H1 (cell line): ENCODE results near the gene NAA38.

Experiments
- CHD2 ChIP-seq: IDR thresholded peaks from 2 replicates; pipeline ENCODE4 v1.6.1; 2012; ENCODE audit warnings: low read length, improper control_type of control experiment
- EZH2 ChIP-seq: fragments of 200-600 bp; sonication (generic); IDR thresholded peaks from 2 replicates; pipeline ENCODE4 v1.7.1; 2012; ENCODE audit warnings: low read depth, mild to moderate bottlenecking, moderate library complexity, low read length, inconsistent platforms; ENCODE audit not compliant: severe bottlenecking
- FOSL1 ChIP-seq: IDR thresholded peaks from 2 replicates; pipeline ENCODE4 v1.6.1; 2011; ENCODE audit warnings: mild to moderate bottlenecking, low read depth, low read length, moderate library complexity; ENCODE audit not compliant: insufficient read depth
- TF ChIP-seq, protein P1 (sequence below), 3 experiments: IDR thresholded peaks; 1 replicate in 2 of 3; 2 replicates in 1 of 3; pipeline versions ENCODE4 v1.5.1 to v1.6.1; 2011; ENCODE audit warnings: low read length in 3 of 3, mild to moderate bottlenecking in 3 of 3, inconsistent platforms in 2 of 3, low read depth in 1 of 3, moderate library complexity in 1 of 3; ENCODE audit not compliant: insufficient read depth in 1 of 3; ENCODE audit errors: control extremely low read depth in 1 of 3

DNA sequence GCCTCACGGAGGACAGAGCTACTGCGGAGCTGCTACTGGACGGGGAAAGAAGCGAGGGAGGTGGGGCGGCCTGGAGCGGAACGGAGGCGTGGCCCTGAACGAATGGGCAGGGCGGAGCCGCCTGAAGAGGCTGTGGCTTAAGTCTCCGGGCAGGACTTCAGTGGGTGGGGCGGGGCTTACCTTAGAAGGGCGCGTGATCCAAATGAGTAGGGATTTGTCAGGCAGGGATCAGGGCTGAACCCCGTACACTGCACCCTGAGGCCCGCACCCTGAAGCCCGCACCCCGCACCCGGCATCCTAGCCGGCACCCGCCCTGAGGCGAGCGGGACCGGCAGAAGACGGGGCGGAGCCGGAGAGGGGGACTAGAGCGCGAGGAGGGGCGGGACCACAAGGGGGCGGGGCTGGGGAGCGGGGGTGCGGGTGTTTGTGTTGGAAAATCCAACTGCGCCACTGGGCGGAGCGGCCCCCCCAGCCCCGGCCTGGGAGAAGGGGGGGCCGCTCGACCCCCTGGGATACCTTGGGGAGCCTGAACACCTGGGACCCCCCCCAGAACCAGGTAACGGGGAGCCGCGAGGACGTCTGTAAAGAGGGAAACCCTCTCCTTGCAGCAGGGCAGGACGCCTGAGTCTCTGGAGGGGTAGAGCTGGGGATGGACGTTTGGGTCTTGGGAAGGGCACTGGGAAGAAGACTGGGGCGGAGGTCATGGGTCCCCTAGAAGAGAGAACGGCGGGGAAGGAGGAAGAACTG is 23.4 kb downstream of the NAA38 start, which contains the start of gene KDM6B:
- TF ChIP-seq, protein P1, sequence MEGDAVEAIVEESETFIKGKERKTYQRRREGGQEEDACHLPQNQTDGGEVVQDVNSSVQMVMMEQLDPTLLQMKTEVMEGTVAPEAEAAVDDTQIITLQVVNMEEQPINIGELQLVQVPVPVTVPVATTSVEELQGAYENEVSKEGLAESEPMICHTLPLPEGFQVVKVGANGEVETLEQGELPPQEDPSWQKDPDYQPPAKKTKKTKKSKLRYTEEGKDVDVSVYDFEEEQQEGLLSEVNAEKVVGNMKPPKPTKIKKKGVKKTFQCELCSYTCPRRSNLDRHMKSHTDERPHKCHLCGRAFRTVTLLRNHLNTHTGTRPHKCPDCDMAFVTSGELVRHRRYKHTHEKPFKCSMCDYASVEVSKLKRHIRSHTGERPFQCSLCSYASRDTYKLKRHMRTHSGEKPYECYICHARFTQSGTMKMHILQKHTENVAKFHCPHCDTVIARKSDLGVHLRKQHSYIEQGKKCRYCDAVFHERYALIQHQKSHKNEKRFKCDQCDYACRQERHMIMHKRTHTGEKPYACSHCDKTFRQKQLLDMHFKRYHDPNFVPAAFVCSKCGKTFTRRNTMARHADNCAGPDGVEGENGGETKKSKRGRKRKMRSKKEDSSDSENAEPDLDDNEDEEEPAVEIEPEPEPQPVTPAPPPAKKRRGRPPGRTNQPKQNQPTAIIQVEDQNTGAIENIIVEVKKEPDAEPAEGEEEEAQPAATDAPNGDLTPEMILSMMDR (IDR thresholded peaks at IDR 0.05; ENCODE audit: control extremely low read depth in 1 of 3, insufficient read depth in 1 of 3, low read depth in 1 of 3, low read length in 3 of 3): no peak
- TF ChIP-seq FOSL1: no peak
- TF ChIP-seq CHD2: no peak
- TF ChIP-seq EZH2: no peak
